PC-3 (cell line): ENCODE results near the gene OR7C2.

Source experiments
- EZH2 ChIP-seq: fragments of 300-600 bp; sonication (generic); IDR thresholded peaks from one replicate; pipeline ENCODE4 v1.6.1; 2017; ENCODE audit warnings: antibody characterized with exemption, mild to moderate bottlenecking, low read length; ENCODE audit not compliant: unreplicated experiment
- EZH2phosphoT487 ChIP-seq: fragments of 300-600 bp; sonication (generic); IDR thresholded peaks from 2 replicates; pipeline ENCODE4 v1.6.1; 2018; ENCODE audit warnings: mild to moderate bottlenecking, antibody characterized with exemption, low read length, borderline replicate concordance
- TF ChIP-seq, protein P1 (sequence below): fragments of 300-600 bp; sonication (generic); conservative IDR thresholded peaks from 2 replicates; pipeline ENCODE4 v1.5.1; 2017; ENCODE audit warnings: antibody characterized with exemption, low read depth, mild to moderate bottlenecking, low read length

DNA sequence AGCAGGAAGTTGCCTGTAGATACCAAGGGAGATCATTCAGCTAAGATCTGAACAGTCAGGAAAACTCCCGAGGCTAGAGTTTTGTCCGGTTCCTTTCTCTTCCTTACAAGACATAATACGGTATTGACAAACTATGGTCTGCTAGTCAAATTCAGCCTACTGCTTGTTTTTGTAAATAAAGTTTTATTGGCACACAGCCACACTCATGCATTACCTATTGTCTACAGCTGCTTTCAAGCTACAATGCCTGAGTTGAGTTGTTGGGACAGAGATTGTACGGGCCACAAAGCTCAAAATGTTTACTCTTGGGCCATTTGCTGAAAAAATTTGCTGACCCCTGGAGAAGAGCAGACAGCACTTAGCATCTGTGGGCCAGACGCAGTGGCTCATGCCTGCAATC is 35.8 kb downstream of the OR7C2 start:
- TF ChIP-seq EZH2phosphoT487 (no peak), EZH2 (no peak)
- TF ChIP-seq, protein P1, sequence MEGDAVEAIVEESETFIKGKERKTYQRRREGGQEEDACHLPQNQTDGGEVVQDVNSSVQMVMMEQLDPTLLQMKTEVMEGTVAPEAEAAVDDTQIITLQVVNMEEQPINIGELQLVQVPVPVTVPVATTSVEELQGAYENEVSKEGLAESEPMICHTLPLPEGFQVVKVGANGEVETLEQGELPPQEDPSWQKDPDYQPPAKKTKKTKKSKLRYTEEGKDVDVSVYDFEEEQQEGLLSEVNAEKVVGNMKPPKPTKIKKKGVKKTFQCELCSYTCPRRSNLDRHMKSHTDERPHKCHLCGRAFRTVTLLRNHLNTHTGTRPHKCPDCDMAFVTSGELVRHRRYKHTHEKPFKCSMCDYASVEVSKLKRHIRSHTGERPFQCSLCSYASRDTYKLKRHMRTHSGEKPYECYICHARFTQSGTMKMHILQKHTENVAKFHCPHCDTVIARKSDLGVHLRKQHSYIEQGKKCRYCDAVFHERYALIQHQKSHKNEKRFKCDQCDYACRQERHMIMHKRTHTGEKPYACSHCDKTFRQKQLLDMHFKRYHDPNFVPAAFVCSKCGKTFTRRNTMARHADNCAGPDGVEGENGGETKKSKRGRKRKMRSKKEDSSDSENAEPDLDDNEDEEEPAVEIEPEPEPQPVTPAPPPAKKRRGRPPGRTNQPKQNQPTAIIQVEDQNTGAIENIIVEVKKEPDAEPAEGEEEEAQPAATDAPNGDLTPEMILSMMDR = no peak
